GM12873 (cell line): ENCODE results near the gene GRIK4.

Experiments
- CTCF ChIP-seq: IDR thresholded peaks from 2 replicates; pipeline ENCODE4 v1.5.1; 2012; ENCODE audit warnings: low read depth, mild to moderate bottlenecking, moderate library complexity, low read length, control low read depth; ENCODE audit not compliant: insufficient read depth; ENCODE audit errors: missing control alignments

GRIK4 gene

GRCh38 chr11:120564573-120565311, 53.2 kb downstream of the GRIK4 start:
- TF ChIP-seq CTCF = peak; percentile 36

- no peak for TF ChIP-seq CTCF
Observed at GRCh38 chr11:120565466-120566155, 54.1 kb downstream of the GRIK4 start.

GRCh38 chr11:120566176-120566575, 54.6 kb downstream of the GRIK4 start:
- no peak for TF ChIP-seq CTCF

- no peak for TF ChIP-seq CTCF
Observed at GRCh38 chr11:120568572-120569307, 57.2 kb downstream of the GRIK4 start.

GRCh38 chr11:120569861-120570260, 58.3 kb downstream of the GRIK4 start:
- no peak for TF ChIP-seq CTCF

GRCh38 chr11:120571476-120571875, 59.9 kb downstream of the GRIK4 start:
- no peak for TF ChIP-seq CTCF

- no peak for TF ChIP-seq CTCF
Observed at GRCh38 chr11:120573756-120574354, 62.3 kb downstream of the GRIK4 start.
